GM06990 (cell line): Measurements from ENCODE around the gene PIGO.

ENCODE experiments used
- DNase-seq: peaks from one replicate; pipeline ENCODE4 v3.0.0-alpha.2; 2011; ENCODE audit not compliant: insufficient read length; ENCODE audit errors: extremely low read depth
- H3K27me3 ChIP-seq: replicated peaks from 2 replicates; pipeline ENCODE4 v1.6.0; 2011; ENCODE audit warnings: low read length; ENCODE audit not compliant: control insufficient read depth, insufficient read depth
- H3K36me3 ChIP-seq: 2 replicates; pipeline ENCODE4 v1.5.1; 2011; ENCODE audit warnings: low read length; ENCODE audit not compliant: control insufficient read depth, insufficient read depth
- H3K4me3 ChIP-seq: replicated peaks from 2 replicates; pipeline ENCODE4 v1.5.1; 2011; ENCODE audit warnings: low read depth, mild to moderate bottlenecking, control low read depth, low read length
- TF ChIP-seq, protein P1 (sequence below): IDR thresholded peaks from 2 replicates; pipeline ENCODE4 v1.5.1; 2011; ENCODE audit warnings: low read length, control low read depth, mild to moderate bottlenecking, inconsistent platforms; ENCODE audit not compliant: insufficient read depth, poor library complexity, severe bottlenecking

Gene PIGO

DNA sequence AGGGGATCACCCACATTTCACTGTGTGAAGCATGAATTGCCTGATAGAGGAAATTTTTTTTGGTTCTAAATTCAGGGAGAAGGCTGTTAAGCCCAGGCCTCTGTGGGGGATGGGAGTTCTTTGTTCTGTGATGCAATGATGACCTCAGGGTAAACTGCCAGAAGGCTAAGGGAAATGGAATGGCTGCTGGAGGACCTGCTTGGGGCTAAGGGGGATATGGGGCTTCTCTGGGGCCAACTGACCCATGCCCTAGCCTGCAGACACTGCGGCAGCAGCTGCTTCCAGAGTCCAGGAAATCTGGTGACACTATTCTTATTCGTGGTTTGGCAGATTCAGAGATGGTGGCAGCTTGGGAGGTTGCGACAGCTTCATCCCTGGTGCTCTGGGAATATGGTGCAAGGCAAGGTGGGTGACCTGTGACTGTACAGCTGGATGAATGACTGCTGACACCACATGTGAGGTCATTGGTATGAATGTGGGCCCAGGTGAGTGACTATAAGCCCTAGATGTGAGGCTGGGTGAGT is 54.2 kb downstream of the PIGO start:
- TF ChIP-seq, protein P1, sequence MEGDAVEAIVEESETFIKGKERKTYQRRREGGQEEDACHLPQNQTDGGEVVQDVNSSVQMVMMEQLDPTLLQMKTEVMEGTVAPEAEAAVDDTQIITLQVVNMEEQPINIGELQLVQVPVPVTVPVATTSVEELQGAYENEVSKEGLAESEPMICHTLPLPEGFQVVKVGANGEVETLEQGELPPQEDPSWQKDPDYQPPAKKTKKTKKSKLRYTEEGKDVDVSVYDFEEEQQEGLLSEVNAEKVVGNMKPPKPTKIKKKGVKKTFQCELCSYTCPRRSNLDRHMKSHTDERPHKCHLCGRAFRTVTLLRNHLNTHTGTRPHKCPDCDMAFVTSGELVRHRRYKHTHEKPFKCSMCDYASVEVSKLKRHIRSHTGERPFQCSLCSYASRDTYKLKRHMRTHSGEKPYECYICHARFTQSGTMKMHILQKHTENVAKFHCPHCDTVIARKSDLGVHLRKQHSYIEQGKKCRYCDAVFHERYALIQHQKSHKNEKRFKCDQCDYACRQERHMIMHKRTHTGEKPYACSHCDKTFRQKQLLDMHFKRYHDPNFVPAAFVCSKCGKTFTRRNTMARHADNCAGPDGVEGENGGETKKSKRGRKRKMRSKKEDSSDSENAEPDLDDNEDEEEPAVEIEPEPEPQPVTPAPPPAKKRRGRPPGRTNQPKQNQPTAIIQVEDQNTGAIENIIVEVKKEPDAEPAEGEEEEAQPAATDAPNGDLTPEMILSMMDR, result no peak
- no peak for DNase-seq
- Histone ChIP-seq H3K27me3 (no peaks in the 10 kb centered on the region), H3K36me3 (no peaks in the 10 kb centered on the region; the same call in 1 of the 2 replicates), H3K4me3 (no peak overlapping the region)
